Endothelial cell of hepatic sinusoid (primary cell): ENCODE data around the gene TNFRSF18.
"Not testable (repeated sequence)": the region's sequence is repeated elsewhere in the genome, so short reads cannot be mapped to it uniquely, and the experiment has no call there.

ENCODE experiments used
- in situ Hi-C: cut with HindIII; loops from 2 replicates; pipeline ENCODE4 v1.10.0; 2017; ENCODE audit warnings: low sequenced_read_pairs

Gene TNFRSF18

DNA sequence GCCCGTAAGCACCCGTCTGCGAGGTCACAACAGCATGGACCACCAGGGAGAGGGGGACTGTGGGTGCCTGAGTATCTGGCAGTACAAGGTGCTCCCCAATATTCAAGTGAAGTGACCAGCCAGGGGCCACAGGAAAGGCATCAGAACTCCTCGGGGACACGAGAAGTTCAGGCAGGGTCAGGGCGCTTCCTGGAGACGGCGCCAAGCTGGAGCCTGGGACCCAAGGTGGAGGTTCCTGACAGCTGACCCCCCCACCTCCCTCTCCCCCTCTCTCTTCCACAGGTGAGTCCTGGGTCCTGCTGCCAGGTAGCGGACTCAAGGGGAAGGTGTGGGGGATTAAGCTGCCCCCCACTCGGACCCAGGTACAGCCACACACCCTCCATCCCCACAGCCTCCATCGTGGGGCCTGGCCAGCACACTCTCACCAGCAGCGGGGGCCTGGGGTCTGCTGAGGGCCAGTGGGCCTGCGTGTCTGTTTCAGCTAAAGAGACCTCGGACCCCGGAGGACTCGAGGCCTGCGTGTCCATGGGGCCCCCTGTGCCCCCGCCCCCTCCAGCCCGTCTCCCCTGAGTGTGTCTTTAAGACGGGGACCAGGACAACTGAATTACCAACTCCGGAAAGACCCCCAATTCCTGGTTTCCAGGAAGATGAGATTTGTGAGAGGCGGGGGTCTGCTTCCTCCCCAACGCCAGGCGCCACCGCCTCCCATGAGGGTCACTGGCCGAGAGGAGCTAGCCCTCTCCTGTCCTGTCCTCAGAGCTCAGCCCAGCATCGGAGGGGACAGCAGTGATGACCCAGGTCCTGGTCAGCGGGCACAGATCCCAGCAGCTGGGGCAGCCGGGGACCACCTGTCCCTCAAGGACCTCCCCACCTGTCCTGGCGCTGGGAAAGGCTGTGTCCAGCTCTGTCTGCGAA is 6.2 kb downstream of the TNFRSF18 start:
- in situ Hi-C loops = no loop called here

- in situ Hi-C loops = no loop called here
Measured at GRCh38 chr1:1199141-1199960, 7.0 kb downstream of the TNFRSF18 start.

- in situ Hi-C loops = no loop called here
Measured at GRCh38 chr1:1198423-1199140, 7.8 kb downstream of the TNFRSF18 start.

GRCh38 chr1:1197551-1198422 is 8.6 kb downstream of the TNFRSF18 start:
- in situ Hi-C loops = no loop called here

DNA sequence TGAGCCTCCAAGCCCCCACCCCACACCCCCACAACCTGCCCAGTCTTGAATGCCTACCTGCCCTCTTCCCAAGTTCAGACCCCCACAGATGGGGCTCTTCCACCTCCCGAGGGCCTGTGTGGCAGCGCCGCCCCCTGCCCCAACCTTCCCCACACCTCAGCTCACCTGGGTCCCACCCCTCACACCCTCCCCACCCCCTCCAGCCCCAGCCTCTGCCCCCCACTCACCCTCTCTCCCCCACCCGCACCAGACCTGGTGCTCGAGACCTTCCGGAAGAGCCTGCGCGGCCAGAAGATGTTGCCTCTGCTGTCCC is 9.2 kb downstream of the TNFRSF18 start:
- in situ Hi-C loops = no loop called here

GRCh38 chr1:1196431-1197187 is 9.8 kb downstream of the TNFRSF18 start:
- in situ Hi-C loops = no loop called here

DNA sequence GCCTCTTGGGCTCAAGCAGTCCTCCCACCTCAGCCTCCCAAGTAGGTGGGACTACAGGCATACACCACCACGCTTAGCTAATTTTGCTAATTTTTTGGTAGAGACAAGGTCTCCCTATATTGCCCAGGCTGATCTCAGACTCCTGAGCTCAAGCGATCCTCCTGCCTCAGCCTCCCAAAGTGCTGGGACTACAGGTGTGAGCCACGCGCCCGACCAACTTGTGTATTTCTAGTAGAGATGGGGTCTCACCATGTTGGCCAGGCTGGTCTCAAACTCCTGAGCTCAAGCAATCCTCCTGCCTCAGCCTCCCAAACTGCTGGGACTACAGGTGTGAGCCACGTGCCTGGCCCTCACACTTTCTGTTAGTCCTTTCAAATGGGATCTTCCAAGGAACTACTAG is 10.7 kb downstream of the TNFRSF18 start:
- in situ Hi-C loops = not testable (repeated sequence)

DNA sequence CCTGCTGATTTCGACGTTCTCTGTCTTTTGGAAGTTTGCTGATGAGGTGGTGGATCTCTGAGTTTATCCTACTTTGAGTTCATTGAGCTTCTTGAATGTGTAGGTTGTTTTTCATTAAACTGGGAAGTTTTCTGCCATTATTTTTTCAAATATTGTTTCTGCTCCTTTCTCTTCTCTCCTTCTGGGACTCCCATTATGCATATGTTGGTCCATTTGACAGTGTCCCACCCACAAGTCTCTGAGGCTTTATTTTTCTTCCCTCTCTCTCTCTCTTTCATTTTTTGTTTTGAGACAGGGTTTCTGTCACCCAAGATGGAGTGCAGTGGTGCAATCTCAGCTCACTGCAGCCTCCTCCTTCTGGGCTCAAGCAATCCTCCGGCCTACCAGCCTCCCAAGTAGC is 11.7 kb downstream of the TNFRSF18 start:
- in situ Hi-C loops = no loop called here

DNA sequence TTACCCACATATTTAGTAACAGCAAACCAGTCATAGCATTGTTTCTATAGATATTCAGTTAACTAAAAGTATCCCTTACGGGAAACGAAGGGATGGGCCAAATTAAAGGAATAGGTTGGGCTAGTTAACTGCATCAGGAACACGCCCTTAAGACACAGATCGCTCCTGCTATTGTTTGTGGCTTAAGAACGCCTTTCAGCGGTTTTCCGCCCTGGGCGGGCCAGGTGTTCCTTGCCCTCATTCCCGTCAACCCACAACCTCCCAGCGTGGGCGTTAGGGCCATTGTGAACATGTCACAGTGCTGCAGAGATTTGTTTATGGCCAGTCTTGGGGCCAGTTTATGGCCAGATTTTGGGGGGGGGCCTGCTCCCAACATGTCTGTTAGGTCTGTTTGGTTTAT is 14.7 kb downstream of the TNFRSF18 start:
- in situ Hi-C loops = no loop called here

DNA sequence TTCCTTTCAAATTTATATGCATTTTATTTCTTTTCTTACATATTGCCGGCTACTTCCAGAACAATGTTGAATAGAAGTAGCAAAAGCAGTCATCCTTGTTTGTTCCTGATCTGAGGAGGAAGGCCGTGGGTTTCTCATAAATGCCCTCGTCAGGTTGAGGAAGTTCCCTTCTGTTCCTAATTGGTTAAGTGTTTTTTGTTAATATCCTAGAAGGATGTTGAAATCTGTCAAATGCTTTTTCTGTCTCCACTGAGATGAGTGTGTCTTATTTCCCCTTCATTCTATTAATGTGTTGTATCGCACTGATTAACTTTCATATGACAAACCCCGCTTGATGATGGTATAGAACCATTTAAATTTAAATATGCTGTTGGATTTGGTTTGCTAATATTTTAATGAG is 17.3 kb downstream of the TNFRSF18 start:
- in situ Hi-C loops = no loop called here

GRCh38 chr1:1187938-1188337 is 18.5 kb downstream of the TNFRSF18 start:
- in situ Hi-C loops = no loop called here

DNA sequence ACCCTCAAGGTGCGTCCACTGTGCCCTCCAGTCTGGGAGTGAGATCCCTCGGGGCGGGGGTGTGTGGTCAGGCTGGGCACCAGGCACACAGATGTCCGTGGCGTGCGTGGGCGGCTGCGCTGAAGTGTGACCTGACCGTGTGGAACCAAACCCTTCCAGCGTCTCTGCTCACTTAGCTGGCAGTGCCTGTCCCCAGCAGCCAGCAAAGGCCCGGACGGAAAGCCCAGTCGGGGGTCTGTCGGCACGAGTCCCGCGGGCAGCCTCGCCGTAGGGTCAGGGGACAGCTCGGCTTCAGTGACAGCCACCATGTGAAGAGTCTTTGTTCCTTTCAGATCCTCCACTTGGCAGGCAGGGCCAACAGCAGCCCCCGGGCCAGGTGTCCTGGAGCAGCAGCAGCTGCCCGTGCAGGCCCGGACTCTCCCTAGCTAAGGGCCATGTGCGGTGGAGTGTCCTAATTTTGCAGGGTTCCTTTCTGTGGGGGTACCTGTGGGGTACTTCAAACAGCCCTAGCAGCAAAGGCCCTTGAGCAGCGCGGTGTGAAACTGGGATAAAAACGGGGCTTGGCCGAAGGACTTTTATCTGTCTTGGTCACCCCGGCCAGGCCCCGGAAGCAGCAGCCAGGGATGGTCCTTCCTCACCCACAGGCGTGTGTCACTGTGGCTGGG is 21.2 kb downstream of the TNFRSF18 start:
- in situ Hi-C loops = no loop called here

DNA sequence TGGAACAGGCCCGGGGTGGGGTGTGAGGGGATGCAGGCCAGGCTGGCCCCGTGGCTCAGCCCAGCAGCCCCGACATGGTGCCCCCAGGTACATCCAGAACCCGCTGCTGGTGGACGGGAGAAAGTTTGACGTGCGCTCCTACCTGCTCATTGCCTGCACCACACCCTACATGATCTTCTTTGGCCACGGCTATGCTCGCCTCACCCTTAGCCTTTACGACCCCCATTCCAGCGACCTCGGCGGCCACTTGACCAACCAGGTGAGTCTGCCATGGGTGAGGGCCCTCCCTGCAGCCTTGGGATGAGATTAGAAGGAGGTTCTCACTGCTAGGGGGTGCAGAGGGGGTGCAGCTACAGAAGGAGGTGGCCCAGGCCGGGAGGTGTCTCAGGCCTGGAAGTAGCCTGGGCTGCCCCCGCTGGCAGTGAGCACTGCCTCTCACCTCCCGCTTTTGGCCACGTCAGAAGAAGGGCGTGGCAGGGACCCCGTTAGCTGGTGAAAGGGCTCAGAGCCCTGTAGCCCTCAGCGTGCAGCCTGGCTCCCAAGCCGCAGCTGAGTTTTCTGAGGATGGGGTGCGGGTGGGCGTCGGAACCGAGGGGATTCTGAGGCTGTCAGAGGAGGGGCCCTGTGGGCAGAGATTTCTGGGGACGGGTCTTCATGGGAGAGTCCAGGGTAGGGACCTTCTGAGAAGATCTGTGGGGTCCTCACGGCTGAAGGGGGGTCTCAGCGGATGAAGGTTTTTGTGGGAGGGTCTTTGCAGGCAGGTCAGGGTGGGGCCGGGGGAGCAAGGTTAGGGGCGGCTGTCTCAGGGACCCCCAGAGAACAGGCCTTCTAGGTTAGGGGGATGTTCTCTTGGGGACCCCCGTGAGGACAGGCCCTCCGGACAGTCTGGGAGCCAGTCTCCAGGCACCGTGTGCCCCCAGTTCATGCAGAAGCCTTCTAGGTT is 22.3 kb downstream of the TNFRSF18 start:
- in situ Hi-C loops = no loop called here

DNA sequence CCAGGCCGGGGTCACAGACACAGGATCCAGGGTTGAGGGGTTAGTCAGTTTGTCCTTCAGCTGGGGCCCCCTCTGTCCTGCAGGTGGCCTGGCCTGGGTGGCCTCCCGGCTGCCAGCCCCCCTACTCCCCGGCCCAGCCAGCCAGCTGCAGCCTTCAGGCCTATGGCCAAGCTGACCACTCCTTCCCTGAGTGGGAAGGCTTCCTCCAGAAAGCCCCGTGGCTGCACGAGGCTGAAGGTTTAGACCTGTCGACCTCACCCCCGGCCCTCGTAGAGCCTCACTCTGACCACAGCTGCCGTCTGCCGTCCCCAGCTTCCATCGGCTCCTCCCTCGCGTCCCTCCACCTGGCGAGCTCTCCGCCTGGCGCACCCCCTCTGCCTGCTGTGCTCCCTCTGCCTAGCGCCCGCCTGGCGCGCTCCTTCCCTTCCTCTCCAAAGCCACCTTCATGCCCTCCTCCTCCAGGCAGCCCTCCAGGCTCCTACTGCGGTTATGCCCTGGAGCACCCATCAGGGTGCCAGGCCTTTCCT is 23.1 kb downstream of the TNFRSF18 start:
- in situ Hi-C loops = no loop called here

GRCh38 chr1:1182491-1183220 is 23.7 kb downstream of the TNFRSF18 start:
- in situ Hi-C loops = no loop called here

- in situ Hi-C loops = no loop called here
Measured at GRCh38 chr1:1181938-1182410, 24.4 kb downstream of the TNFRSF18 start.
